C4-2B (cell line): Measurements from ENCODE around the gene GGCT.

Experiments used
- H3K27ac ChIP-seq: fragments of 450-650 bp; 2 replicates; pipeline ENCODE4 v1.5.1; 2017
- CTCF ChIP-seq: fragments of 450-650 bp; conservative IDR thresholded peaks from 2 replicates; pipeline ENCODE4 v1.5.1; 2017; ENCODE audit warnings: mild to moderate bottlenecking
- ZFX ChIP-seq: fragments of 450-650 bp; IDR thresholded peaks from 2 replicates; pipeline ENCODE4 v1.6.1; 2017

GGCT gene

GRCh38 chr7:30504301-30505173 is at the start of gene GGCT:
TSS of gene GGCT (minus strand) at chr7:30504829. CDS start at chr7:30504709, 120 bp downstream.
- no peak for TF ChIP-seq CTCF
- peak; percentile 61; the same call in 1 of the 2 replicates for TF ChIP-seq ZFX
- H3K27ac ChIP-seq, result peak within 1 kb of the TSS; percentile 95

GRCh38 chr7:30553546-30553945 is 48.9 kb upstream of the GGCT start:
- no peak for TF ChIP-seq ZFX
- TF ChIP-seq CTCF, result no peak

GRCh38 chr7:30553141-30553540 is 48.5 kb upstream of the GGCT start:
- H3K27ac ChIP-seq, result no peak overlapping the region
- no peak for TF ChIP-seq CTCF
- no peak for TF ChIP-seq ZFX

More at GRCh38 chr7:30553546-30553945, 48.9 kb upstream of the GGCT start:
- H3K27ac ChIP-seq, result no peak overlapping the region

DNA sequence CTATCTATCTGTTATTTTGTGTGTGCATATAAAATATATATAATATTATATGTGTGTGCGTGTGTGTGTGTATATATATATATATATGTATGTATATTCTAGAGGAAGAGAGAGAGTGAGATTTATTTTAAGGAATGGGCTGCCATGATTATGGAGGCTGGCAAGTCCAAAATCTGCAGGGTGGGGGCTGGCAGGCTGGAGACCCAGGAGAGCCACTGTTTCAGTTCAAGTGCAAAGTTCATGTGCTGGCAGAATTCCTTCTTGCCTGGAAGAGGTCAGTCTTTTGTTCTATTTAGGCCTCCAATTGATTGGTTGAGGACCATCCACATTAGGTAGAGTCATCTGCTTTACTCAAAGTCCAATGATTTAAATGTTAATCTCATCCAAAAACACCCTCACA is 47.7 kb upstream of the GGCT start:
- TF ChIP-seq ZFX, result no peak
- TF ChIP-seq CTCF, result no peak
- H3K27ac ChIP-seq, result no peak overlapping the region

DNA sequence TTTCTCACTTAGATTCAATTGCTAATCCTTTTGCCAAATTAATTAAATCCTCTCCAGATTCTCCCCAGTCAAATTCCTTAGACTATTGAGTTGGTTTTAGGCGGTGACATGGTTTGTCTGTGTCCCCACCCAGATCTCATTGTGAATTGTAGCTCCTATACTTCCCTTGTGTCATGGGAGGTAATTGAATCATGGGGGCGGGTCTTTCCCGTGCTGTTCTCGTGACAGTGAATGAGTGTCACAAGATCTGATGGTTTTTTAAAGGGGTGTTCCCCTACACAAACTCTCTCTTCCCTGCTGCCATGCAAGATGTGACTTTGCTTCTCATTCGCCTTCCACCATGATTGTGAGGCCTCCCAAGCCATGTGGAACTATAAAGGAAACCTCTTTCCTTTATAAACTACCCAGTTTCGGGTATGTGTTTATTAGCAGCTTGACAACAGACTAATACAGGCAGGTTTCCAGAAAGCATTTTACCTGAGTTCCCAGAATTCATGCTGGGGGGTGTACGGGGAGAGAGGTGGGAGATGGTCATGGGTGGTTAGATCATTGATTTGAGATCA is 45.4 kb upstream of the GGCT start:
- H3K27ac ChIP-seq, result no peak overlapping the region
- TF ChIP-seq CTCF (no peak), ZFX (no peak)

- H3K27ac ChIP-seq, result no peak overlapping the region; the same call in 1 of the 2 replicates
- TF ChIP-seq CTCF (peak; percentile 91), ZFX (no peak)
Measured at GRCh38 chr7:30548845-30549244, 44.2 kb upstream of the GGCT start.

DNA sequence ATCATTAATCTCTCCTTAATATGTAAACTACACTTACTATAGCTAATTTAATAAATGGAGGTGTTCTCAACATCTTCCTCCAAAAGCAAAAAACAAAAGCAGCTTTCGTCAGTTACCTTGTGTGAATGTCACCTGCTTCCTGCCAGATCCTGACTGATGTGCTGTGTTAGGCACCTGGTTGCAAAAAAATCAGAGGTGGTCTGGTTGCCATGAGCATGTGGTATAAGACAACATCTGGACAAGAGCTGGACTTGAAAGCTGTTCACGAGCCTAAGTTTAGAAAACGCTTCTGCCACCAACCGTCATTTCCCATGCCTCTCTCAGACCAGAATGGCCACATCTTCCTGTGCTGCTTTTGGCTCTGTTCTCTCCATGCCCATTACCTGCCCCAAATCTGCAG is 42.0 kb upstream of the GGCT start:
- TF ChIP-seq CTCF, result no peak
- no peak for TF ChIP-seq ZFX
- no peak overlapping the region for H3K27ac ChIP-seq
